NB4 (cell line): ENCODE measurements around the gene SLC22A23.

ENCODE experiments used
- DNase-seq: peaks from one replicate; pipeline ENCODE4 v3.0.0; 2010; ENCODE audit warnings: low read depth
- H3K4me3 ChIP-seq: one replicate; pipeline ENCODE4 v1.5.1; 2011; ENCODE audit warnings: mild to moderate bottlenecking, low read depth, low read length, moderate library complexity
- MAX ChIP-seq: IDR thresholded peaks from 2 replicates; pipeline ENCODE4 v1.6.1; 2011; ENCODE audit warnings: low read depth, low read length
- MYC ChIP-seq: IDR thresholded peaks from 2 replicates; pipeline ENCODE4 v1.6.1; 2011; ENCODE audit warnings: low read depth, low read length
- POLR2A ChIP-seq: IDR thresholded peaks from 2 replicates; pipeline ENCODE4 v1.6.1; 2011; ENCODE audit warnings: mild to moderate bottlenecking; ENCODE audit not compliant: insufficient read length; ENCODE audit errors: extremely low read depth
- TF ChIP-seq, protein P1 (sequence below): IDR thresholded peaks from one replicate; pipeline ENCODE4 v1.5.1; 2012; ENCODE audit warnings: low read depth, low read length

SLC22A23 gene

DNA sequence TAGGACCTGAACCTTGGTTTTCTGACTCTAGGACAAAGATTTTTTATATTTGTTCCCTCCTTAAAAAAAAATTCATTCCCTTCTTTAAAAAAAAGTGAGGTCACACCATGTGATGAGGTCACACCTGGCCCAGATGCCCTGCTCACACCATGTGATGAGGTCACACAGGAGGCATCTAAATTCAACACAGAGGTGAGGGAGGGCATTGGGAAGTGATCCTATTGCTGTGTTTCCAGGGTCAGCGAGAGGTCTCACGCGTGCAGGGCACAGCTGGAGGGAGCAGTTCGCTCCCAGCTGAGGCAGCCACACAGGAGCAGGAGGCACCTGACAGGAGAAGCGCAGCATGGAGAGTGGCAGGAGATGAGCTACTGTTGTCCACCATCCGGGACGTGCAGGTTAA, 92.5 kb downstream of the SLC22A23 start:
- TF ChIP-seq POLR2A = no peak
- TF ChIP-seq MYC = no peak
- TF ChIP-seq, protein P1, sequence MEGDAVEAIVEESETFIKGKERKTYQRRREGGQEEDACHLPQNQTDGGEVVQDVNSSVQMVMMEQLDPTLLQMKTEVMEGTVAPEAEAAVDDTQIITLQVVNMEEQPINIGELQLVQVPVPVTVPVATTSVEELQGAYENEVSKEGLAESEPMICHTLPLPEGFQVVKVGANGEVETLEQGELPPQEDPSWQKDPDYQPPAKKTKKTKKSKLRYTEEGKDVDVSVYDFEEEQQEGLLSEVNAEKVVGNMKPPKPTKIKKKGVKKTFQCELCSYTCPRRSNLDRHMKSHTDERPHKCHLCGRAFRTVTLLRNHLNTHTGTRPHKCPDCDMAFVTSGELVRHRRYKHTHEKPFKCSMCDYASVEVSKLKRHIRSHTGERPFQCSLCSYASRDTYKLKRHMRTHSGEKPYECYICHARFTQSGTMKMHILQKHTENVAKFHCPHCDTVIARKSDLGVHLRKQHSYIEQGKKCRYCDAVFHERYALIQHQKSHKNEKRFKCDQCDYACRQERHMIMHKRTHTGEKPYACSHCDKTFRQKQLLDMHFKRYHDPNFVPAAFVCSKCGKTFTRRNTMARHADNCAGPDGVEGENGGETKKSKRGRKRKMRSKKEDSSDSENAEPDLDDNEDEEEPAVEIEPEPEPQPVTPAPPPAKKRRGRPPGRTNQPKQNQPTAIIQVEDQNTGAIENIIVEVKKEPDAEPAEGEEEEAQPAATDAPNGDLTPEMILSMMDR = no peak
- no peak for TF ChIP-seq MAX
- H3K4me3 ChIP-seq = no peak overlapping the region
- DNase-seq = no peak

DNA sequence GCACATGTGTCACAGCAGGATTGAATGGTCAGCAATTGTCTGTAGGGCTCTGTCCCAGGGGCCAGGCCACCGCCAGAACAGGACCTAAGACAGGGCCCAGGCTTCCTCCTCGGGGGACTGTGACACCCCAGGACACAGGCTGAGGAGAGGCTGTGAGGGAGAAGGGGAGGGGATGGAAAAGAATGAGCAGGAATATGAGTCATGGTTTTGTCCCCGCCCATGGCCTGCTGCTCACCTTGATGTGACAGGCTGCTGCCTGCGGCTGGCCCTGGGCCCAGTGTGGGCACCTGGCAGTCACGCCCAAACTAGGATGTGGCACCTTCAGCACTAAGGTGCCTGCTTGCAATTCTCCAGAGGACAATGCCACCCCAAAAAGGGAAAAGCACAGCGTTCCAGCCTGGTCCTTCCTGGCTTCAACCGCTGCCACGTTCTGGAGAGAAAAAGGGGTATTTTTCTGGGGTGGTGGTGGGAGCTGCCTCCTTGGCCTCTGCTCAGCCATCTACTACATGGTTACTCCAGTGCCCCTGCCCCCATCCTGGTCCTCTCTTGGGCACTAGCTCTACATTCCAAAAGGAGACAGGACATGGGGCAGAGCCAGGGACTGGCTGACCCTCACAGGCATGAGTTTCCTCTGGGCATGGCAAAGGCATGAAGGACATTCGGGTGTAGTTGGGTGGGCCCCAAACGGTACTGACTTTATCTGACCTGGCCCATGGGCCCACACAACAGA, 93.4 kb downstream of the SLC22A23 start:
- TF ChIP-seq MYC (no peak), POLR2A (no peak), MAX (no peak)
- TF ChIP-seq, protein P1 = no peak
- DNase-seq = no peak

GRCh38 chr6:3361312-3362037, 95.4 kb downstream of the SLC22A23 start:
- H3K4me3 ChIP-seq = no peak overlapping the region
- no peak for DNase-seq
- TF ChIP-seq MAX (no peak), MYC (no peak), POLR2A (no peak)
- TF ChIP-seq, protein P1 = no peak

More for the DNA sequence above, 93.4 kb downstream of the SLC22A23 start:
- H3K4me3 ChIP-seq = no peak overlapping the region

GRCh38 chr6:3360727-3361045, 96.2 kb downstream of the SLC22A23 start:
- DNase-seq = no peak
- TF ChIP-seq, protein P1 = no peak
- TF ChIP-seq POLR2A = no peak
- TF ChIP-seq MAX = no peak
- no peak for TF ChIP-seq MYC
- H3K4me3 ChIP-seq = no peak overlapping the region

- no peak for DNase-seq
- H3K4me3 ChIP-seq = no peak overlapping the region
- no peak for TF ChIP-seq POLR2A
- TF ChIP-seq MYC = no peak
- no peak for TF ChIP-seq MAX
- TF ChIP-seq, protein P1 = no peak
These were observed 96.7 kb downstream of the SLC22A23 start for GRCh38 chr6:3359973-3360726.
